IMR-90 (cell line): ENCODE data around the gene RHOD. TPM values are rescaled to one million over a fixed set of nuclear protein-coding genes. Genes with fewer than 3 reads are reported as not detected.

ENCODE experiments used
- ATAC-seq: fragments of 200-7000 bp; cut with Tn5 transposase; 2 replicates; pipeline ENCODE4 v1.9.1; 2020; ENCODE audit warnings: low read depth, mild to moderate bottlenecking, moderate library complexity
- BruUV-seq: library from RNA; stranded (reverse); fragments of 400-500 nt; replicated peaks from 2 replicates; lab custom pipeline; 2021; lab: Mats Ljungman, UMichigan
- CTCF ChIA-PET: fragments of 300-600 bp; formaldehyde crosslinking; extraction: SDS; loops from one replicate; lab custom pipeline; 2021; ENCODE audit warnings: antibody characterized with exemption; lab: Yijun Ruan, JAX
- POLR2A ChIA-PET: fragments of 300-600 bp; sonication (Branson Sonifier 250); formaldehyde crosslinking; loops from one replicate; lab custom pipeline; 2022; ENCODE audit warnings: antibody characterized with exemption; ENCODE audit not compliant: unreplicated experiment; lab: Charles Lee
- DNase-seq: peaks from one replicate; pipeline ENCODE4 v3.0.0; 2013
- H2AFZ ChIP-seq: replicated peaks from 2 replicates; pipeline ENCODE3; 2013; ENCODE audit warnings: low read length, mild to moderate bottlenecking; ENCODE audit not compliant: poor library complexity
- H2AK5ac ChIP-seq: 2 replicates; pipeline ENCODE4 v1.6.1; 2013; ENCODE audit warnings: low read depth, low read length, inconsistent platforms
- H2AK9ac ChIP-seq: replicated peaks from 2 replicates; pipeline ENCODE3; 2013; ENCODE audit warnings: mild to moderate bottlenecking, low read depth, low read length, moderate library complexity; ENCODE audit not compliant: poor library complexity
- H2BK120ac ChIP-seq: 2 replicates; pipeline ENCODE4 v1.6.1; 2013; ENCODE audit warnings: low read depth, low read length, inconsistent platforms
- H2BK15ac ChIP-seq: 3 replicates; pipeline ENCODE4 v1.6.1; 2013; ENCODE audit warnings: low read depth, low read length, inconsistent platforms
- H2BK20ac ChIP-seq: 2 replicates; pipeline ENCODE4 v1.6.1; 2013; ENCODE audit warnings: low read depth, mild to moderate bottlenecking, inconsistent platforms, low read length, moderate library complexity
- H2BK5ac ChIP-seq: 2 replicates; pipeline ENCODE4 v1.6.1; 2013; ENCODE audit warnings: mild to moderate bottlenecking, low read depth, low read length, inconsistent platforms; ENCODE audit not compliant: poor library complexity, severe bottlenecking
- H3K14ac ChIP-seq: replicated peaks from 2 replicates; pipeline ENCODE4 v1.6.1; 2013; ENCODE audit warnings: low read depth, low read length, inconsistent platforms
- H3K18ac ChIP-seq: 2 replicates; pipeline ENCODE4 v1.6.1; 2013; ENCODE audit warnings: low read depth, low read length, control low read depth
- H3K23ac ChIP-seq: 2 replicates; pipeline ENCODE4 v1.6.1; 2013; ENCODE audit warnings: low read depth, low read length, inconsistent platforms
- H3K27ac ChIP-seq: 2 replicates; pipeline ENCODE4 v1.5.1; 2013; ENCODE audit warnings: mild to moderate bottlenecking, control low read depth, low read length; ENCODE audit not compliant: insufficient read depth
- H3K27me3 ChIP-seq: 2 replicates; pipeline ENCODE4 v1.6.1; 2013; ENCODE audit warnings: low read length; ENCODE audit not compliant: control insufficient read depth, insufficient read depth
- H3K36me3 ChIP-seq: 2 replicates; pipeline ENCODE4 v1.6.1; 2013; ENCODE audit warnings: low read length, mixed read lengths; ENCODE audit not compliant: control insufficient read depth, insufficient read depth
- H3K4ac ChIP-seq: 2 replicates; pipeline ENCODE4 v1.6.1; 2013; ENCODE audit warnings: low read depth, low read length, inconsistent platforms
- H3K4me1 ChIP-seq: 2 replicates; pipeline ENCODE4 v1.6.1; 2013; ENCODE audit warnings: low read length, mixed read lengths; ENCODE audit not compliant: control insufficient read depth, insufficient read depth
- H3K4me2 ChIP-seq: 2 replicates; pipeline ENCODE4 v1.6.1; 2013; ENCODE audit warnings: low read depth, mild to moderate bottlenecking, control low read depth, low read length, moderate library complexity
- H3K4me3 ChIP-seq: 2 replicates; pipeline ENCODE4 v1.5.1; 2013; ENCODE audit warnings: low read depth, mild to moderate bottlenecking, control low read depth, low read length, moderate library complexity; ENCODE audit not compliant: insufficient read depth
- H3K56ac ChIP-seq: 2 replicates; pipeline ENCODE4 v1.6.1; 2013; ENCODE audit warnings: low read length, inconsistent platforms; ENCODE audit not compliant: insufficient read depth; ENCODE audit errors: extremely low read depth
- H3K79me1 ChIP-seq, 2 experiments: 2 replicates each; pipeline ENCODE4 v1.6.1; 2013; ENCODE audit warnings: low read length in 2 of 2, inconsistent platforms in 1 of 2, low read depth in 1 of 2
- H3K9ac ChIP-seq: 2 replicates; pipeline ENCODE4 v1.6.1; 2013; ENCODE audit warnings: low read depth, low read length, control low read depth
- H3K9me1 ChIP-seq: 2 replicates; pipeline ENCODE4 v1.6.1; 2013; ENCODE audit warnings: low read length, inconsistent platforms; ENCODE audit not compliant: insufficient read depth
- H3K9me3 ChIP-seq: 2 replicates; pipeline ENCODE4 v1.6.1; 2013; ENCODE audit warnings: low read length; ENCODE audit not compliant: control insufficient read depth, insufficient read depth
- H4K20me1 ChIP-seq: 2 replicates; pipeline ENCODE4 v1.6.1; 2013; ENCODE audit warnings: low read length, inconsistent platforms; ENCODE audit not compliant: insufficient read depth
- H4K5ac ChIP-seq: 2 replicates; pipeline ENCODE4 v1.6.1; 2013; ENCODE audit warnings: mild to moderate bottlenecking, low read depth, low read length, control low read depth
- H4K8ac ChIP-seq, 2 experiments: 2 replicates each; pipeline ENCODE4 v1.6.1; 2013; ENCODE audit warnings: low read depth in 2 of 2, low read length in 2 of 2, control low read depth in 1 of 2, inconsistent platforms in 1 of 2
- H4K91ac ChIP-seq: 2 replicates; pipeline ENCODE4 v1.6.1; 2013; ENCODE audit warnings: low read depth, low read length, inconsistent platforms; ENCODE audit not compliant: insufficient read depth
- BHLHE40 ChIP-seq: fragments of 150-350 bp; IDR thresholded peaks from 2 replicates; pipeline ENCODE4 v1.6.1; 2016; ENCODE audit warnings: mild to moderate bottlenecking, low read depth, low read length
- CEBPB ChIP-seq: IDR thresholded peaks from 2 replicates; pipeline ENCODE4 v1.6.1; 2012; ENCODE audit warnings: low read depth, low read length, improper control_type of control experiment
- CHD1 ChIP-seq: IDR thresholded peaks from 2 replicates; pipeline ENCODE4 v1.6.1; 2012; ENCODE audit warnings: low read depth, low read length, improper control_type of control experiment
- FOS ChIP-seq: fragments of 150-350 bp; IDR thresholded peaks from 2 replicates; pipeline ENCODE4 v1.6.1; 2016; ENCODE audit warnings: low read depth, low read length
- MAFK ChIP-seq: IDR thresholded peaks from 2 replicates; pipeline ENCODE4 v1.6.1; 2012; ENCODE audit warnings: low read depth, low read length, improper control_type of control experiment
- MAZ ChIP-seq: IDR thresholded peaks from 2 replicates; pipeline ENCODE4 v1.6.1; 2012; ENCODE audit warnings: low read depth, mild to moderate bottlenecking, low read length, improper control_type of control experiment, moderate library complexity, borderline replicate concordance
- MXI1 ChIP-seq: IDR thresholded peaks from 2 replicates; pipeline ENCODE4 v1.6.1; 2012; ENCODE audit warnings: low read depth, mild to moderate bottlenecking, low read length, moderate library complexity, borderline replicate concordance
- NFE2L2 ChIP-seq: fragments of 150-350 bp; IDR thresholded peaks from 2 replicates; pipeline ENCODE4 v1.6.1; 2016; ENCODE audit warnings: low read depth, mild to moderate bottlenecking, low read length
- POLR2A ChIP-seq: IDR thresholded peaks from 2 replicates; pipeline ENCODE4 v1.6.1; 2012; ENCODE audit warnings: mild to moderate bottlenecking, low read depth, low read length
- RAD21 ChIP-seq: IDR thresholded peaks from 2 replicates; pipeline ENCODE4 v1.6.1; 2012; ENCODE audit warnings: low read length, improper control_type of control experiment
- RCOR1 ChIP-seq: IDR thresholded peaks from 2 replicates; pipeline ENCODE4 v1.6.1; 2012; ENCODE audit warnings: mild to moderate bottlenecking, low read length, improper control_type of control experiment; ENCODE audit not compliant: insufficient replicate concordance
- RFX5 ChIP-seq: IDR thresholded peaks from 2 replicates; pipeline ENCODE4 v1.8.0; 2012; ENCODE audit warnings: low read depth, mild to moderate bottlenecking, low read length, moderate library complexity
- SMC3 ChIP-seq: fragments of 150-350 bp; IDR thresholded peaks from 2 replicates; pipeline ENCODE4 v1.6.1; 2016; ENCODE audit warnings: low read depth, mild to moderate bottlenecking, antibody characterized with exemption, low read length, moderate library complexity
- USF2 ChIP-seq: fragments of 150-350 bp; IDR thresholded peaks from 2 replicates; pipeline ENCODE4 v1.6.1; 2017; ENCODE audit warnings: mild to moderate bottlenecking, antibody characterized with exemption, low read length, low read depth
- WGBS, 2 experiments: methylation state at CpG; one replicate each; pipeline versions ENCODE4 v1.1.5 to v1.1.7; 2013; ENCODE audit warnings: missing lambda C conversion rate in 2 of 2; ENCODE audit not compliant: insufficient read length in 1 of 2; ENCODE audit errors: extremely low coverage in 2 of 2; 5-methylcytosine and 5-hydroxymethylcytosine counted together
- dilution Hi-C: fragments of 300-500 bp; cut with HindIII; formaldehyde crosslinking; loops from one replicate; pipeline ENCODE4 v1.14.3; 2018; ENCODE audit warnings: low sequenced_read_pairs; ENCODE audit not compliant: unreplicated experiment
- in situ Hi-C: fragments of 300-500 bp; cut with MboI; formaldehyde crosslinking; loops from 3 replicates; pipeline ENCODE4 v1.14.3; 2019; ENCODE audit warnings: low sequenced_read_pairs, inconsistent platforms, mixed read lengths
- intact Hi-C: fragments of 100-400 bp; cut with micrococcal nuclease; formaldehyde crosslinking; loops from 2 replicates; pipeline ENCODE4 v1.10.0; 2022
- polyA plus RNA-seq, 3 experiments: library from polyadenylated mRNA; depleted of rRNA; stranded (reverse); fragments of >200 nt; gene quantifications; 2 replicates each; pipeline ENCODE4 v1.2.3, GENCODE V29; 2012; ENCODE audit warnings: low replicate concordance in 1 of 3
- total RNA-seq: library from RNA; depleted of rRNA; stranded (reverse); fragments of >200 nt; gene quantifications from 2 replicates; pipeline ENCODE4 v1.2.3, GENCODE V29; 2012
- TF ChIP-seq, protein P1 (sequence below): conservative IDR thresholded peaks from 2 replicates; pipeline ENCODE4 v1.5.1; 2012; ENCODE audit warnings: mild to moderate bottlenecking, low read depth, low read length, improper control_type of control experiment
- TF ChIP-seq, protein P2 (sequence below): fragments of 150-350 bp; IDR thresholded peaks from 2 replicates; pipeline ENCODE4 v1.6.1; 2016; ENCODE audit warnings: low read depth, mild to moderate bottlenecking, low read length, moderate library complexity, borderline replicate concordance

Gene RHOD
- total and polyA plus RNA-seq, 2 of the 4 experiments (the other 2 are of a cell fraction): 4.7 to 10.9 TPM

- no peak overlapping the region for H3K14ac ChIP-seq
- no peak overlapping the region for H3K56ac ChIP-seq
- H3K23ac ChIP-seq: no peak overlapping the region
- H3K4me3 ChIP-seq: no peak overlapping the region
- no peak overlapping the region for H3K4ac ChIP-seq
- 82% methylated on average over 6 of the region's 12 CpGs; no CpG with 5 or more reads in 1 of the 2 experiments for WGBS, 2 experiments
- no peaks in the 10 kb centered on the region for H3K9me1 ChIP-seq
- H3K18ac ChIP-seq: no peak overlapping the region
- no peak overlapping the region for H2AFZ ChIP-seq
- H2AK9ac ChIP-seq: no peak overlapping the region
- intact Hi-C loops: no loop called here
- CTCF ChIA-PET: no interaction called here
- H3K36me3 ChIP-seq: no peaks in the 10 kb centered on the region
- dilution Hi-C loops: no loop called here
- H2BK20ac ChIP-seq: no peak overlapping the region
- H3K79me1 ChIP-seq: no peaks in the 10 kb centered on the region
- H3K4me2 ChIP-seq: no peak overlapping the region
- in situ Hi-C loops: no loop called here
- H3K27me3 ChIP-seq: peaks cover 12% of the 10 kb centered on the region
- no peak overlapping the region for H4K8ac ChIP-seq
- H3K27ac ChIP-seq: no peak overlapping the region
- no peak overlapping the region for H2AK5ac ChIP-seq
- no peak for TF ChIP-seq NFE2L2
- no peak for TF ChIP-seq CEBPB
- TF ChIP-seq, protein P1, sequence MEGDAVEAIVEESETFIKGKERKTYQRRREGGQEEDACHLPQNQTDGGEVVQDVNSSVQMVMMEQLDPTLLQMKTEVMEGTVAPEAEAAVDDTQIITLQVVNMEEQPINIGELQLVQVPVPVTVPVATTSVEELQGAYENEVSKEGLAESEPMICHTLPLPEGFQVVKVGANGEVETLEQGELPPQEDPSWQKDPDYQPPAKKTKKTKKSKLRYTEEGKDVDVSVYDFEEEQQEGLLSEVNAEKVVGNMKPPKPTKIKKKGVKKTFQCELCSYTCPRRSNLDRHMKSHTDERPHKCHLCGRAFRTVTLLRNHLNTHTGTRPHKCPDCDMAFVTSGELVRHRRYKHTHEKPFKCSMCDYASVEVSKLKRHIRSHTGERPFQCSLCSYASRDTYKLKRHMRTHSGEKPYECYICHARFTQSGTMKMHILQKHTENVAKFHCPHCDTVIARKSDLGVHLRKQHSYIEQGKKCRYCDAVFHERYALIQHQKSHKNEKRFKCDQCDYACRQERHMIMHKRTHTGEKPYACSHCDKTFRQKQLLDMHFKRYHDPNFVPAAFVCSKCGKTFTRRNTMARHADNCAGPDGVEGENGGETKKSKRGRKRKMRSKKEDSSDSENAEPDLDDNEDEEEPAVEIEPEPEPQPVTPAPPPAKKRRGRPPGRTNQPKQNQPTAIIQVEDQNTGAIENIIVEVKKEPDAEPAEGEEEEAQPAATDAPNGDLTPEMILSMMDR: no peak
- TF ChIP-seq MXI1: no peak
- TF ChIP-seq MAZ: no peak
- TF ChIP-seq POLR2A: no peak
- no peak for TF ChIP-seq RCOR1
- TF ChIP-seq SMC3: no peak
- TF ChIP-seq USF2: no peak
- no peak for TF ChIP-seq CHD1
- TF ChIP-seq, protein P2, sequence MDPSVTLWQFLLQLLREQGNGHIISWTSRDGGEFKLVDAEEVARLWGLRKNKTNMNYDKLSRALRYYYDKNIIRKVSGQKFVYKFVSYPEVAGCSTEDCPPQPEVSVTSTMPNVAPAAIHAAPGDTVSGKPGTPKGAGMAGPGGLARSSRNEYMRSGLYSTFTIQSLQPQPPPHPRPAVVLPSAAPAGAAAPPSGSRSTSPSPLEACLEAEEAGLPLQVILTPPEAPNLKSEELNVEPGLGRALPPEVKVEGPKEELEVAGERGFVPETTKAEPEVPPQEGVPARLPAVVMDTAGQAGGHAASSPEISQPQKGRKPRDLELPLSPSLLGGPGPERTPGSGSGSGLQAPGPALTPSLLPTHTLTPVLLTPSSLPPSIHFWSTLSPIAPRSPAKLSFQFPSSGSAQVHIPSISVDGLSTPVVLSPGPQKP: no peak
- TF ChIP-seq RFX5: no peak
- no peak for TF ChIP-seq BHLHE40
- TF ChIP-seq MAFK: no peak
- no peak for TF ChIP-seq RAD21
- no peak for TF ChIP-seq FOS
- H2BK120ac ChIP-seq: no peak overlapping the region
- H3K9ac ChIP-seq: no peak overlapping the region
- POLR2A ChIA-PET: no interaction called here
- no peak overlapping the region for H4K5ac ChIP-seq
- peaks cover 18% of the 10 kb centered on the region for H3K4me1 ChIP-seq
- ATAC-seq: no peak
- no peak for DNase-seq
- BruUV-seq: no TSS peak
- no peak overlapping the region for H4K91ac ChIP-seq
- H2BK15ac ChIP-seq: no peak overlapping the region; the same call in 2 of the 3 replicates
- no peak overlapping the region for H2BK5ac ChIP-seq
- no peaks in the 10 kb centered on the region for H3K9me3 ChIP-seq
- peaks cover 6% of the 10 kb centered on the region; the same call in 1 of the 2 replicates for H4K20me1 ChIP-seq
Measured at GRCh38 chr11:67040147-67040546, 16.5 kb upstream of the RHOD start.
